Smooth muscle cell (in vitro differentiated cells): ENCODE results near the gene RNASE7. TPM values are rescaled to one million over a fixed set of nuclear protein-coding genes. Genes with fewer than 3 reads are reported as not detected.

ENCODE experiments used
- DNase-seq: peaks from one replicate; lab custom pipeline; 2025; ENCODE audit not compliant: unreplicated experiment; lab: John Stamatoyannopoulos, UW
- H2AFZ ChIP-seq: fragments of 200-600 bp; sonication (generic); 2 replicates; pipeline ENCODE4 v1.6.0; 2016; ENCODE audit warnings: antibody characterized with exemption, low read depth, mild to moderate bottlenecking
- H3F3A ChIP-seq: fragments of 200-600 bp; sonication (generic); 2 replicates; pipeline ENCODE4 v1.6.0; 2017; ENCODE audit warnings: antibody characterized with exemption, low read depth
- H3K27ac ChIP-seq: fragments of 200-600 bp; sonication (generic); 2 replicates; pipeline ENCODE4 v1.5.1; 2016; ENCODE audit warnings: low read depth, mild to moderate bottlenecking
- H3K27me3 ChIP-seq: fragments of 200-600 bp; sonication (generic); 2 replicates; pipeline ENCODE4 v1.6.1; 2016; ENCODE audit warnings: low read depth, mild to moderate bottlenecking
- H3K36me3 ChIP-seq: fragments of 200-600 bp; sonication (generic); 2 replicates; pipeline ENCODE4 v1.5.1; 2016; ENCODE audit warnings: low read depth
- H3K4me1 ChIP-seq: fragments of 200-600 bp; sonication (generic); 2 replicates; pipeline ENCODE4 v1.5.1; 2016; ENCODE audit warnings: low read depth
- H3K4me2 ChIP-seq: fragments of 200-600 bp; sonication (generic); 2 replicates; pipeline ENCODE4 v1.6.0; 2016; ENCODE audit warnings: mild to moderate bottlenecking
- H3K4me3 ChIP-seq: fragments of 200-600 bp; sonication (generic); 2 replicates; pipeline ENCODE4 v1.5.1; 2016; ENCODE audit warnings: mild to moderate bottlenecking
- H3K79me2 ChIP-seq: fragments of 200-600 bp; sonication (generic); 2 replicates; pipeline ENCODE4 v1.6.0; 2016; ENCODE audit warnings: low read depth, mild to moderate bottlenecking
- H3K9ac ChIP-seq: fragments of 200-600 bp; sonication (generic); 2 replicates; pipeline ENCODE4 v1.6.0; 2016; ENCODE audit warnings: low read depth
- H3K9me3 ChIP-seq: fragments of 200-600 bp; sonication (generic); replicated peaks from 2 replicates; pipeline ENCODE4 v1.5.1; 2016; ENCODE audit warnings: low read depth
- H4K20me1 ChIP-seq: fragments of 200-600 bp; sonication (generic); 2 replicates; pipeline ENCODE4 v1.6.0; 2016; ENCODE audit warnings: low read depth
- WGBS: methylation state at CpG from one replicate; pipeline ENCODE4 v1.1.7; 2016; ENCODE audit warnings: low lambda C conversion rate; 5-methylcytosine and 5-hydroxymethylcytosine counted together
- polyA plus RNA-seq: library from polyadenylated mRNA; unstranded; fragments of >200 nt; fragmentation: Nextera tagmentation; extraction: Ambion mirVana; gene quantifications from 2 replicates; pipeline ENCODE4 v1.2.1, GENCODE V29; 2016
- total RNA-seq: library from RNA; depleted of rRNA; stranded (reverse); fragments of >200 nt; gene quantifications from 2 replicates; pipeline ENCODE4 v1.2.3, GENCODE V29; 2014
- TF ChIP-seq, protein P1 (sequence below): fragments of 200-600 bp; sonication (generic); IDR thresholded peaks from 2 replicates; pipeline ENCODE4 v1.5.1; 2017; ENCODE audit warnings: borderline replicate concordance, mild to moderate bottlenecking, antibody characterized with exemption; ENCODE audit not compliant: insufficient read depth, poor library complexity, severe bottlenecking

Gene RNASE7
- total and polyA plus RNA-seq, 2 experiments from 2014 or later = 0.93 to 4.1 TPM

DNA sequence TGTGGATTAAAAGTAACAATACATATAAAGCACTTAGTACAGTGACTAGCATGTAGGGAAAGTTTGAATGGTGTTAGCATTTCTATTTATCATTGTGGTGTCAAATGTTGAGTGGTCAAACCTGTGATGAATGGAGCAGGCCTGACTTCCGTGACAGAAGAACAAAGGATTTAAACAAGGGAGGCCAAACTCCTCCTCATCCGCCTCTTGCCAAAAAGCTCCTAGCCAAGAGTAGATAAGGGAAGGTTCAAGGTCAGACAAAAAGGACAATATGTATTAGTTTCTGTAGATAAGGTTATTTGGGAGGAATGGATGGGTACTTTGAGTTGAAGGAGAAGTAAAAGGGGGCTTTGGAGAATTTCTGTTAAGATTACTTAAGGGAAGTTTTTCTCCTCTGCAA is 6.5 kb downstream of the RNASE7 start:
- H2AFZ ChIP-seq = no peak overlapping the region
- H3K36me3 ChIP-seq = no peaks in the 10 kb centered on the region
- no peak overlapping the region for H3K27ac ChIP-seq
- H3K27me3 ChIP-seq = no peaks in the 10 kb centered on the region
- WGBS = 90% methylated on average over 2 of the region's 2 CpGs
- no peak overlapping the region for H3K4me3 ChIP-seq
- no peaks in the 10 kb centered on the region for H3K79me2 ChIP-seq
- no peaks in the 10 kb centered on the region for H4K20me1 ChIP-seq
- TF ChIP-seq, protein P1, sequence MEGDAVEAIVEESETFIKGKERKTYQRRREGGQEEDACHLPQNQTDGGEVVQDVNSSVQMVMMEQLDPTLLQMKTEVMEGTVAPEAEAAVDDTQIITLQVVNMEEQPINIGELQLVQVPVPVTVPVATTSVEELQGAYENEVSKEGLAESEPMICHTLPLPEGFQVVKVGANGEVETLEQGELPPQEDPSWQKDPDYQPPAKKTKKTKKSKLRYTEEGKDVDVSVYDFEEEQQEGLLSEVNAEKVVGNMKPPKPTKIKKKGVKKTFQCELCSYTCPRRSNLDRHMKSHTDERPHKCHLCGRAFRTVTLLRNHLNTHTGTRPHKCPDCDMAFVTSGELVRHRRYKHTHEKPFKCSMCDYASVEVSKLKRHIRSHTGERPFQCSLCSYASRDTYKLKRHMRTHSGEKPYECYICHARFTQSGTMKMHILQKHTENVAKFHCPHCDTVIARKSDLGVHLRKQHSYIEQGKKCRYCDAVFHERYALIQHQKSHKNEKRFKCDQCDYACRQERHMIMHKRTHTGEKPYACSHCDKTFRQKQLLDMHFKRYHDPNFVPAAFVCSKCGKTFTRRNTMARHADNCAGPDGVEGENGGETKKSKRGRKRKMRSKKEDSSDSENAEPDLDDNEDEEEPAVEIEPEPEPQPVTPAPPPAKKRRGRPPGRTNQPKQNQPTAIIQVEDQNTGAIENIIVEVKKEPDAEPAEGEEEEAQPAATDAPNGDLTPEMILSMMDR = no peak
- no peak overlapping the region for H3K9ac ChIP-seq
- H3F3A ChIP-seq = peaks cover 7% of the 10 kb centered on the region
- H3K4me1 ChIP-seq = no peaks in the 10 kb centered on the region
- DNase-seq = no peak
- no peaks in the 10 kb centered on the region for H3K9me3 ChIP-seq
- no peak overlapping the region for H3K4me2 ChIP-seq

DNA sequence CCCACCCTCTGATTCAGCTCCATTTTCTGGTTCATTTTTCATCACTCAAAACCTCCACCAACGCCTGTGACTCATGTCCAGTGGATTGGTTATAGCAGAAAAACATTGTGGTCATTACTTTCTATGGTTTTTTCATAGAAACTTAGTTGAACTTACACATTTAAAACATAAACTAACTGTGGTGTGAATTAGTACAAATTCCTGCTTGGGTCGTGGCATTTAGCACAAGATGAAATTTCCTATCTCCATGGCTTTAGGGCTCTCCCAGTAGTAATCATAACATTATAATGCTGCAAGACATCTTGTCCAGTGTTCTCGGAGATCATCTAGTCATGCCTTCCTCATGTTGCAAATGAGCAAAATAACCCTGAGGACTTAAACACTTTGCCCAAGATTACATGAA is 7.1 kb downstream of the RNASE7 start:
- TF ChIP-seq, protein P1 = no peak
- Histone ChIP-seq H3K4me1 (no peaks in the 10 kb centered on the region), H3K9ac (no peak overlapping the region), H3K79me2 (no peaks in the 10 kb centered on the region), H3F3A (peaks cover 7% of the 10 kb centered on the region), H3K4me2 (peak overlapping the region; percentile 53), H3K27me3 (no peaks in the 10 kb centered on the region), H3K36me3 (no peaks in the 10 kb centered on the region), H4K20me1 (no peaks in the 10 kb centered on the region), H3K9me3 (no peaks in the 10 kb centered on the region), H3K4me3 (no peak overlapping the region), H3K27ac (peak overlapping the region; percentile 13), H2AFZ (peak overlapping the region; percentile 46)
- no peak for DNase-seq
- 46% methylated on average over 3 of the region's 3 CpGs for WGBS

DNA sequence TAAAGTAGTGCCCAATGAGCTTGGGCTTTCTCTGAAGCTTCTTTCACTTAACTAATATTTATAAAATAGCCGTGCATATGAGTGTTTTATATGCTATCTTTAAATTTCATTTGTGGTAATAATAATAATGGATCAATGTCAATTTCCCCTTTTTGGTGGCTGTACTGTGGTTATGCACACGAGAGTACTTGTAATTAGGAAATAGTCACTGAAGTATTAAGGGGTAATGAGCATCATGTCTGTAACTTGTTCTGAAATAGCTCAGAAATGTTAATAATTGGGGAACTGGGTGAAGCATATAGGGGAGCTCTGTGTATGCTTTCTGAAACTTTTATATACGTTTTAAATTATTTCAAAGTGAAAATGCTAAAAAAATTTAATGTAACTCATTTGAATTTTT is 8.4 kb downstream of the RNASE7 start:
- peaks cover 7% of the 10 kb centered on the region for H3F3A ChIP-seq
- WGBS = 87% methylated on average over 3 of the region's 3 CpGs
- H3K9me3 ChIP-seq = no peaks in the 10 kb centered on the region
- H3K79me2 ChIP-seq = no peaks in the 10 kb centered on the region
- H3K36me3 ChIP-seq = no peaks in the 10 kb centered on the region
- H3K9ac ChIP-seq = no peak overlapping the region
- H2AFZ ChIP-seq = no peak overlapping the region
- no peak for DNase-seq
- H4K20me1 ChIP-seq = no peaks in the 10 kb centered on the region
- H3K27me3 ChIP-seq = no peaks in the 10 kb centered on the region
- H3K4me3 ChIP-seq = no peak overlapping the region
- H3K4me2 ChIP-seq = no peak overlapping the region
- no peak overlapping the region for H3K27ac ChIP-seq
- TF ChIP-seq, protein P1 = no peak
- no peaks in the 10 kb centered on the region for H3K4me1 ChIP-seq
